Panc1 (cell line): ENCODE data around the gene SOBP.

Source experiments
- POLR2AphosphoS5 ChIP-seq: IDR thresholded peaks from 2 replicates; pipeline ENCODE4 v1.6.1; 2012; ENCODE audit warnings: mild to moderate bottlenecking, low read depth, low read length, moderate library complexity
- SIN3A ChIP-seq: IDR thresholded peaks from 2 replicates; pipeline ENCODE4 v1.6.1; 2012; ENCODE audit warnings: low read depth, mild to moderate bottlenecking, low read length, moderate library complexity, borderline replicate concordance; ENCODE audit not compliant: insufficient read depth
- TF ChIP-seq, protein P1 (sequence below): fragments of 450-650 bp; IDR thresholded peaks from 2 replicates; pipeline ENCODE4 v1.5.1; 2017; ENCODE audit warnings: mild to moderate bottlenecking

DNA sequence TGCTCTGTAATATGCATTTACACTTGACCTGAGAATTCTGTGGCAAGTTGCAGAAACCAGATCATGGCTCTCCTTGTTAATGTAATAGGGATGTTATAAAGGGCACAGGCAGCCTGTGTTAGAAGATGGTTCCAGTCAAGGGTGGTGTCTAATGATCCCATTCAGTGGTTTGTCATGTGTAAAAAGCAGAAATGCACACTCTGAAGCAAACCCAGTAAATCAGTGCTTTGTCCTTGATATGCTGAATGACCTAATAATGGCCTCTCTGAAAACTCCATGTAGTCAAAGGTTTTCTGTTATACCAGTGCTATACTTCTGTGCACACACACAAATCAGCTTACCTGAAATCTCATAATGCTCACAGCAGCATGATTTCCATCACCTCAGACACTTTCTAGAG, 66.2 kb downstream of the SOBP start:
- TF ChIP-seq, protein P1, sequence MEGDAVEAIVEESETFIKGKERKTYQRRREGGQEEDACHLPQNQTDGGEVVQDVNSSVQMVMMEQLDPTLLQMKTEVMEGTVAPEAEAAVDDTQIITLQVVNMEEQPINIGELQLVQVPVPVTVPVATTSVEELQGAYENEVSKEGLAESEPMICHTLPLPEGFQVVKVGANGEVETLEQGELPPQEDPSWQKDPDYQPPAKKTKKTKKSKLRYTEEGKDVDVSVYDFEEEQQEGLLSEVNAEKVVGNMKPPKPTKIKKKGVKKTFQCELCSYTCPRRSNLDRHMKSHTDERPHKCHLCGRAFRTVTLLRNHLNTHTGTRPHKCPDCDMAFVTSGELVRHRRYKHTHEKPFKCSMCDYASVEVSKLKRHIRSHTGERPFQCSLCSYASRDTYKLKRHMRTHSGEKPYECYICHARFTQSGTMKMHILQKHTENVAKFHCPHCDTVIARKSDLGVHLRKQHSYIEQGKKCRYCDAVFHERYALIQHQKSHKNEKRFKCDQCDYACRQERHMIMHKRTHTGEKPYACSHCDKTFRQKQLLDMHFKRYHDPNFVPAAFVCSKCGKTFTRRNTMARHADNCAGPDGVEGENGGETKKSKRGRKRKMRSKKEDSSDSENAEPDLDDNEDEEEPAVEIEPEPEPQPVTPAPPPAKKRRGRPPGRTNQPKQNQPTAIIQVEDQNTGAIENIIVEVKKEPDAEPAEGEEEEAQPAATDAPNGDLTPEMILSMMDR: no peak
- TF ChIP-seq SIN3A: no peak
- no peak for TF ChIP-seq POLR2AphosphoS5
